ENCODE data around the gene DNLZ.

DNLZ gene

GRCh38 chr9:136318111-136318775, 45.3 kb downstream of the DNLZ start:
- Histone ChIP-seq H3K27ac (ENCODE audit: low read depth, low read length) (no peak overlapping the region), H3K9me3 (ENCODE audit: control insufficient read depth in 1 of 2, low read length in 2 of 2) (peaks cover 7 to 10% of the 10 kb centered on the region in 2 donors), H3K27me3 (ENCODE audit: control insufficient read depth in 1 of 2, insufficient read depth in 2 of 2, low read length in 2 of 2) (peaks cover 0 to 10% of the 10 kb centered on the region in 2 donors), H3K4me1 (ENCODE audit: control insufficient read depth in 1 of 2, insufficient read depth in 2 of 2, low read length in 2 of 2) (no peaks in the 10 kb centered on the region), H3K9ac (ENCODE audit: low read depth in 1 of 2, low read length in 2 of 2) (no peak overlapping the region), H3K4me3 (ENCODE audit: low read depth in 1 of 2, low read length in 2 of 2) (no peak overlapping the region), H3K36me3 (ENCODE audit: control insufficient read depth in 1 of 2, insufficient read depth in 2 of 2, low read length in 2 of 2) (no peaks in the 10 kb centered on the region)

- Histone ChIP-seq H3K9me3 (ENCODE audit: control insufficient read depth in 1 of 2, low read length in 2 of 2) (peaks cover 7 to 10% of the 10 kb centered on the region in 2 donors), H3K9ac (ENCODE audit: low read depth in 1 of 2, low read length in 2 of 2) (no peak overlapping the region), H3K36me3 (ENCODE audit: control insufficient read depth in 1 of 2, insufficient read depth in 2 of 2, low read length in 2 of 2) (no peaks in the 10 kb centered on the region), H3K4me1 (ENCODE audit: control insufficient read depth in 1 of 2, insufficient read depth in 2 of 2, low read length in 2 of 2) (no peaks in the 10 kb centered on the region), H3K4me3 (ENCODE audit: low read depth in 1 of 2, low read length in 2 of 2) (no peak overlapping the region), H3K27ac (ENCODE audit: low read depth, low read length) (no peak overlapping the region), H3K27me3 (ENCODE audit: control insufficient read depth in 1 of 2, insufficient read depth in 2 of 2, low read length in 2 of 2) (peaks cover 0 to 5% of the 10 kb centered on the region in 2 donors)
Measured at GRCh38 chr9:136317695-136318094, 45.8 kb downstream of the DNLZ start.

- H3K9ac ChIP-seq (ENCODE audit: low read depth in 1 of 2, low read length in 2 of 2), result no peak overlapping the region
- no peak overlapping the region for H3K4me3 ChIP-seq (ENCODE audit: low read depth in 1 of 2, low read length in 2 of 2)
- no peaks in the 10 kb centered on the region for H3K36me3 ChIP-seq (ENCODE audit: control insufficient read depth in 1 of 2, insufficient read depth in 2 of 2, low read length in 2 of 2)
- no peak overlapping the region for H3K27ac ChIP-seq (ENCODE audit: low read depth, low read length)
- H3K27me3 ChIP-seq (ENCODE audit: control insufficient read depth in 1 of 2, insufficient read depth in 2 of 2, low read length in 2 of 2), result peaks cover 0 to 3% of the 10 kb centered on the region in 2 donors
- H3K4me1 ChIP-seq (ENCODE audit: control insufficient read depth in 1 of 2, insufficient read depth in 2 of 2, low read length in 2 of 2), result no peaks in the 10 kb centered on the region
- H3K9me3 ChIP-seq (ENCODE audit: control insufficient read depth in 1 of 2, low read length in 2 of 2), result peaks cover 7 to 10% of the 10 kb centered on the region in 2 donors
Measured at GRCh38 chr9:136316896-136317676, 46.5 kb downstream of the DNLZ start.

GRCh38 chr9:136316271-136316751, 47.2 kb downstream of the DNLZ start:
- Histone ChIP-seq H3K27ac (ENCODE audit: low read depth, low read length) (no peak overlapping the region), H3K4me3 (ENCODE audit: low read depth in 1 of 2, low read length in 2 of 2) (no peak overlapping the region), H3K9me3 (ENCODE audit: control insufficient read depth in 1 of 2, low read length in 2 of 2) (peaks cover 7 to 10% of the 10 kb centered on the region in 2 donors)

GRCh38 chr9:136314944-136315343, 48.6 kb downstream of the DNLZ start:
- Histone ChIP-seq H3K9me3 (ENCODE audit: control insufficient read depth in 1 of 2, low read length in 2 of 2) (peaks cover 7 to 10% of the 10 kb centered on the region in 2 donors), H3K36me3 (ENCODE audit: control insufficient read depth in 1 of 2, insufficient read depth in 2 of 2, low read length in 2 of 2) (no peaks in the 10 kb centered on the region), H3K4me1 (ENCODE audit: control insufficient read depth in 1 of 2, insufficient read depth in 2 of 2, low read length in 2 of 2) (no peaks in the 10 kb centered on the region), H3K9ac (ENCODE audit: low read depth in 1 of 2, low read length in 2 of 2) (no peak overlapping the region), H3K27me3 (ENCODE audit: control insufficient read depth in 1 of 2, insufficient read depth in 2 of 2, low read length in 2 of 2) (peaks cover 0 to 4% of the 10 kb centered on the region in 2 donors), H3K27ac (ENCODE audit: low read depth, low read length) (no peak overlapping the region), H3K4me3 (ENCODE audit: low read depth in 1 of 2, low read length in 2 of 2) (no peak overlapping the region)

More at GRCh38 chr9:136316271-136316751, 47.2 kb downstream of the DNLZ start:
- Histone ChIP-seq H3K27me3 (ENCODE audit: control insufficient read depth in 1 of 2, insufficient read depth in 2 of 2, low read length in 2 of 2) (peaks cover 0 to 2% of the 10 kb centered on the region in 2 donors), H3K4me1 (ENCODE audit: control insufficient read depth in 1 of 2, insufficient read depth in 2 of 2, low read length in 2 of 2) (no peaks in the 10 kb centered on the region), H3K9ac (ENCODE audit: low read depth in 1 of 2, low read length in 2 of 2) (no peak overlapping the region), H3K36me3 (ENCODE audit: control insufficient read depth in 1 of 2, insufficient read depth in 2 of 2, low read length in 2 of 2) (no peaks in the 10 kb centered on the region)

GRCh38 chr9:136314056-136314416, 49.5 kb downstream of the DNLZ start:
- Histone ChIP-seq H3K27ac (ENCODE audit: low read depth, low read length) (no peak overlapping the region), H3K9me3 (ENCODE audit: control insufficient read depth in 1 of 2, low read length in 2 of 2) (peaks cover 7 to 10% of the 10 kb centered on the region in 2 donors), H3K4me3 (ENCODE audit: low read depth in 1 of 2, low read length in 2 of 2) (no peak overlapping the region), H3K9ac (ENCODE audit: low read depth in 1 of 2, low read length in 2 of 2) (no peak overlapping the region), H3K36me3 (ENCODE audit: control insufficient read depth in 1 of 2, insufficient read depth in 2 of 2, low read length in 2 of 2) (no peaks in the 10 kb centered on the region), H3K27me3 (ENCODE audit: control insufficient read depth in 1 of 2, insufficient read depth in 2 of 2, low read length in 2 of 2) (peaks cover 0 to 10% of the 10 kb centered on the region in 2 donors), H3K4me1 (ENCODE audit: control insufficient read depth in 1 of 2, insufficient read depth in 2 of 2, low read length in 2 of 2) (no peaks in the 10 kb centered on the region)

GRCh38 chr9:136313111-136314055, 50.2 kb downstream of the DNLZ start:
- Histone ChIP-seq H3K9ac (ENCODE audit: low read depth in 1 of 2, low read length in 2 of 2) (no peak overlapping the region), H3K4me3 (ENCODE audit: low read depth in 1 of 2, low read length in 2 of 2) (no peak overlapping the region), H3K4me1 (ENCODE audit: control insufficient read depth in 1 of 2, insufficient read depth in 2 of 2, low read length in 2 of 2) (no peaks in the 10 kb centered on the region), H3K27ac (ENCODE audit: low read depth, low read length) (no peak overlapping the region), H3K9me3 (ENCODE audit: control insufficient read depth in 1 of 2, low read length in 2 of 2) (peaks cover 7 to 10% of the 10 kb centered on the region in 2 donors), H3K36me3 (ENCODE audit: control insufficient read depth in 1 of 2, insufficient read depth in 2 of 2, low read length in 2 of 2) (no peaks in the 10 kb centered on the region), H3K27me3 (ENCODE audit: control insufficient read depth in 1 of 2, insufficient read depth in 2 of 2, low read length in 2 of 2) (peaks cover 0 to 16% of the 10 kb centered on the region in 2 donors)

GRCh38 chr9:136312436-136312835, 51.1 kb downstream of the DNLZ start:
- Histone ChIP-seq H3K27me3 (ENCODE audit: control insufficient read depth in 1 of 2, insufficient read depth in 2 of 2, low read length in 2 of 2) (peaks cover 0 to 24% of the 10 kb centered on the region in 2 donors), H3K9me3 (ENCODE audit: control insufficient read depth in 1 of 2, low read length in 2 of 2) (peaks cover 7 to 10% of the 10 kb centered on the region in 2 donors), H3K4me3 (ENCODE audit: low read depth in 1 of 2, low read length in 2 of 2) (no peak overlapping the region), H3K9ac (ENCODE audit: low read depth in 1 of 2, low read length in 2 of 2) (no peak overlapping the region), H3K27ac (ENCODE audit: low read depth, low read length) (no peak overlapping the region), H3K36me3 (ENCODE audit: control insufficient read depth in 1 of 2, insufficient read depth in 2 of 2, low read length in 2 of 2) (no peaks in the 10 kb centered on the region), H3K4me1 (ENCODE audit: control insufficient read depth in 1 of 2, insufficient read depth in 2 of 2, low read length in 2 of 2) (no peaks in the 10 kb centered on the region)

- Histone ChIP-seq H3K4me3 (ENCODE audit: low read depth in 1 of 2, low read length in 2 of 2) (no peak overlapping the region), H3K27me3 (ENCODE audit: control insufficient read depth in 1 of 2, insufficient read depth in 2 of 2, low read length in 2 of 2) (peaks cover 4 to 28% of the 10 kb centered on the region in 2 donors), H3K4me1 (ENCODE audit: control insufficient read depth in 1 of 2, insufficient read depth in 2 of 2, low read length in 2 of 2) (no peaks in the 10 kb centered on the region), H3K36me3 (ENCODE audit: control insufficient read depth in 1 of 2, insufficient read depth in 2 of 2, low read length in 2 of 2) (no peaks in the 10 kb centered on the region), H3K27ac (ENCODE audit: low read depth, low read length) (no peak overlapping the region), H3K9me3 (ENCODE audit: control insufficient read depth in 1 of 2, low read length in 2 of 2) (peaks cover 7 to 10% of the 10 kb centered on the region in 2 donors), H3K9ac (ENCODE audit: low read depth in 1 of 2, low read length in 2 of 2) (no peak overlapping the region)
Measured at GRCh38 chr9:136312009-136312375, 51.6 kb downstream of the DNLZ start.

Data from duodenal mucosa (tissue), 2 donors.